Eye (tissue), 1 donor: Measurements from ENCODE around the gene KIF4B.
A peak's percentile ranks its signal among the peaks of the same experiment; 100 is the strongest.
"Not testable (repeated sequence)": the region's sequence is repeated elsewhere in the genome, so short reads cannot be mapped to it uniquely, and the experiment has no call there.

ENCODE experiments used
- DNase-seq: peaks from one replicate; pipeline ENCODE4 v3.0.0-alpha.2; 2015

Gene KIF4B

GRCh38 chr5:155013526-155013925 is at the start of gene KIF4B:
Gene KIF4B (plus strand): TSS chr5:155013755. CDS start chr5:155013860, 105 bp downstream.
- no peak for DNase-seq

GRCh38 chr5:154966081-154966841 is 47.3 kb upstream of the KIF4B start:
- no peak for DNase-seq

- no peak for DNase-seq
Observed at GRCh38 chr5:154966874-154967273, 46.7 kb upstream of the KIF4B start.

- peak; percentile 32 for DNase-seq
Observed at GRCh38 chr5:154967421-154968024, 46.0 kb upstream of the KIF4B start.

GRCh38 chr5:154968953-154969352 is 44.6 kb upstream of the KIF4B start:
- no peak for DNase-seq

- DNase-seq, result no peak
Observed at GRCh38 chr5:154970759-154971158, 42.8 kb upstream of the KIF4B start.

GRCh38 chr5:154971501-154971900 is 42.1 kb upstream of the KIF4B start:
- DNase-seq, result no peak

- peak; percentile 73 for DNase-seq
Observed at GRCh38 chr5:154972476-154973080, 41.0 kb upstream of the KIF4B start.

- DNase-seq, result not testable (repeated sequence)
Observed at GRCh38 chr5:154976082-154976481, 37.5 kb upstream of the KIF4B start.

GRCh38 chr5:154977409-154977808 is 36.1 kb upstream of the KIF4B start:
- no peak for DNase-seq

GRCh38 chr5:154978294-154978693 is 35.3 kb upstream of the KIF4B start:
- DNase-seq, result not testable (repeated sequence)

- peak; percentile 33 for DNase-seq
Observed at GRCh38 chr5:154984946-154985516, 28.5 kb upstream of the KIF4B start.

- DNase-seq, result no peak
Observed at GRCh38 chr5:154986151-154986550, 27.4 kb upstream of the KIF4B start.

GRCh38 chr5:154989626-154990025 is 23.9 kb upstream of the KIF4B start:
- DNase-seq, result no peak

GRCh38 chr5:154993461-154993860 is 20.1 kb upstream of the KIF4B start:
- DNase-seq, result no peak

- DNase-seq, result no peak
Observed at GRCh38 chr5:154995679-154996078, 17.9 kb upstream of the KIF4B start.

GRCh38 chr5:154997746-154998145 is 15.8 kb upstream of the KIF4B start:
- no peak for DNase-seq

GRCh38 chr5:154999865-155000264 is 13.7 kb upstream of the KIF4B start:
- no peak for DNase-seq

GRCh38 chr5:155001523-155001922 is 12.0 kb upstream of the KIF4B start:
- DNase-seq, result no peak

GRCh38 chr5:155002722-155003121 is 10.8 kb upstream of the KIF4B start:
- DNase-seq, result not testable (repeated sequence)

GRCh38 chr5:155004138-155004744 is 9.3 kb upstream of the KIF4B start:
- no peak for DNase-seq

GRCh38 chr5:155006265-155006664 is 7.3 kb upstream of the KIF4B start:
- DNase-seq, result not testable (repeated sequence)

GRCh38 chr5:155008669-155009068 is 4.9 kb upstream of the KIF4B start:
- no peak for DNase-seq
